GM21619 (cell line): ENCODE results near the gene MARS1.
A peak's percentile ranks its signal among the peaks of the same experiment; 100 is the strongest.
"Not testable (repeated sequence)": the region's sequence is repeated elsewhere in the genome, so short reads cannot be mapped to it uniquely, and the experiment has no call there.

Experiments used
- ATAC-seq: cut with Tn5 transposase; IDR thresholded peaks from one replicate; pipeline ENCODE4 v1.9.1; 2021; ENCODE audit not compliant: unreplicated experiment

The MARS1 gene

DNA sequence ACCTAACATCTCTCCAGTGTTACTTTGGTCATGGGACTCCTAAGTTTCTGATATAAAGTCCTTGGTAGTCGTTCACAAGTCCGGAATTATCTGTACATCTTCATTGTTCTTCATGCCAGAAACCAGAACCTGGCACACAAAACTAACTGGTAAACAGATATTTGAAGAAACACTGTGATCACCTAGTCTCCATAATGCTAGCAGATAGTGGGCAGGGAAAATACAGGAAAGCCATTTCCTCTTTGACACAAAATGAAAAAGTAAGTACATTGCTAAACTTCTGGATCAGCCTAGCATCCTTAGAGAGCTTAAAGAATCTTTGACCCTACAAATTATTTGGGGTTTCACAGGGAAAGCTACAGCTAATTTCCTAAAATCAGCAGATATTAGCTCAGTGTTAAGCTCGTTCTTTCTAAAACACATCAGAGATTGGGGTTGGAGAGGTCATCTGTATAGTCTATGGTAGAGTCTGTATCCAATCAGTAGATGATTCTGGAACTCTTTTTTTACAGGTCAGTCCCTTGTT is 27.6 kb downstream of the MARS1 start:
- ATAC-seq: no peak

DNA sequence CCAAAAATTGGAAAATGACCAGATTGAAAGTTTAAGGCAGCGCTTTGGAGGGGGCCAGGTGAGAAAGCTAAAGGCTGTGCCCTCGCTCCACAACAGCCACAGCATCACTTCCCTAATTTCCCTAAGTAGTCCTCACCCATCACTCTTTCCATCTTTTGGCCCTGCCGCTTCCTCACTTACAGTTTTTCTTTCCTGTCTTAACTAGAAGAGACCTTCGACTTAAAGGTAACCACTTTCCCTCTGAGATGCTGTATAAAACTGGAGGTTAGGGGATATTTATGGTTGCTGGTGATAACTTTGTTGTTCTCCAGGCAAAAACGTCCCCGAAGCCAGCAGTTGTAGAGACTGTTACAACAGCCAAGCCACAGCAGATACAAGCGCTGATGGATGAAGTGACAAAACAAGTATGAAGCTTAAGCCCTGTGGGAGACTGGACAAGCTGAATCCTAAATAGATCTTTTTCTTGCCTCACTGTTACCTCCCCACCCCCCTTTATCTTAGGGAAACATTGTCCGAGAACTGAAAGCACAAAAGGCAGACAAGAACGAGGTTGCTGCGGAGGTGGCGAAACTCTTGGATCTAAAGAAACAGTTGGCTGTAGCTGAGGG is 28.2 kb downstream of the MARS1 start:
- ATAC-seq: no peak

DNA sequence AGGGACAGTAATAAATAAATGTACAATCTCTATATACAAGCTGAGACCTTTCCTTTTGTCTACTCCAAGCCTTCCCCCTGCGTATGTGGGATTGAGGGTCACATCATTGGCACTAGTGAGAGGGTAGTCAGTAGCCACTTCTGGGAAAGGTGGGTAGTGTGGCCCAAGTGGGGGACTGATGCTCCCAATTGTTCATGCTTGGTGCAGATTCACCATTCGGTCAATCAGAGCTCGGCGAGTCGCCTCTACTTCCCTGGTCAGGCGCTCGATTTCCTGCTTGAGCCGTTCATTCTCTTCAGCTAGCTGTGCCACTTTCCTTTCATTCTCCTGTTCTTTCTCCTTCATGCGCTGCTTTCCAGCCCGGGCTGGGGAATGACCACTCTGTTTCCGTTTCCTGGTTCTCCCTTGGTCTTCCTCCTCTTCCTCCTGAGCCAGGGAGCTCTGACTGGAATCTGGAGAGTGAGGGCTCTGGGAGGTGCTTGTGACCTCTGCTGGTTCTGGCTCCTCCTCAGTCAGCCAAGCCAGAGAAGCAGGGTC is 28.8 kb downstream of the MARS1 start:
- no peak for ATAC-seq

DNA sequence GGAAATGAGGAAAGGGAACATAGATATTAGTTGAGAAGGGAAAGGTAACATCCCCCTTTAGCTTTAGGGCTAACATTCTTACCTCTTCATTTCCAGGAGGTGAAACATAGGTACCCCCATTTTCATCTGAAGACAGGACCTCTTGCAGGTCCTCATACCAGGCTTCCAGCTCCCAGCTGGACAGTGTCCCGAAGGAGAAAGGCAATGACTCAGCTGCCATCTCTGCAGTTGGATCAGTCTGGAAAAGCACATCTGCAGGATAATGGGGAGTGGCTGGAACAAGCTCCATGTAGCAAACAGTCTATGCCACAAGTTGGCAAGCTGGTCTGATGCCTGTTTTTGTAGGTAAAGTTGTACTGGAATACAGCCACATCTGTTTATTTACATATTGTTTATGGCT is 29.3 kb downstream of the MARS1 start:
- no peak for ATAC-seq

DNA sequence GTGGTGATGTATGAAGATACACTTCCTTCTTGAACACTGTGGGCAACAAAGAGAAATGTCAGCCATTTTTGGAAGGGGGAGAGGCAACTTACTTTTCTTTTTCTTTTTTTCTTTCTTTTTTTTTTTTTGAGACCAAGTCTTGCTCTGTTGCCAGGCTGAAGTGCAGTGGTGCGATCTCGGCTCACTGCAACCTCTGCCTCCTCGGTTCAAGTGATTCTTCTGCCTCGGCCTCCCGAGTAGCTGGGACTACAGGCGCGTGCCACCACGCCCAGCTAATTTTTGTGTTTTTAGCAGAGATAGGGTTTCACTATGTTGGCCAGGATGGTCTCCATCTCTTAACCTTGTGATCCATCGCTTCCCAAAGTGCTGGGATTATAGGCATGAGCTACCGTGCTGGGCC is 29.9 kb downstream of the MARS1 start:
- not testable (repeated sequence) for ATAC-seq

DNA sequence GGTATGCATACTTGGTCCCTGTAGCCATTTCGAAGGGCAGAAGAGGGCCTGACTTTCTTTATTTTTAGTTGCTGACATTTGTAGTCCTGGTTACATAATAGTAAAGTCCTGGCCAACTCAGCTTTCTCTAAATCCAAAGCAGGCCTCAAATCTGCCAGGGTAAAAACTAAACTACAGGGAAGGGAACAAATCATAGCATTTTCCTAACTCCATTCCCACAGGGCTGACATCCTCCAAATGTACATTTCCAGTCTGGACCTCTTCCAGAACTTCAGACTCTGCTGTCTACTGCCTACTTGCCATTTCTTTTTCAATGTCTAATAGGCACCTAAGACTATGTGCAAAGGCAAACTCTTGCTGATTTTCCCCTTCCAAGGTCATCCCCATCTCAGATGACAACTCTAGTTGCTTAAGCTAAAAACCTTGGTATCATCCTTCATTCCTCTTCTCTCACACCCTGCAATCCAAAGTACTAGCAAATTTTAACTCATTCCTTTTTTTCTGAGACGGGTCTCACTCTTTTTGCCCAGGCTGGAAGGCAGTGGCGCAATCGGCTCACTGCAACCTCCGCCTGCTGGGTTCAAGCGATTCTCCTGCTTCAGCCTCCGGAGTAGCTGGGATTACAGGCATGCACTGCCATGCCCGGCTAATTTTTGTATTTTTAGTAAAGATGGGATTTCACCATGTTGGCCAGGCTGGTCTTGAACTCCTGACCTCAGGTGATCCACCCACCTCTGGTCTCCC is 30.5 kb downstream of the MARS1 start:
- no peak for ATAC-seq

DNA sequence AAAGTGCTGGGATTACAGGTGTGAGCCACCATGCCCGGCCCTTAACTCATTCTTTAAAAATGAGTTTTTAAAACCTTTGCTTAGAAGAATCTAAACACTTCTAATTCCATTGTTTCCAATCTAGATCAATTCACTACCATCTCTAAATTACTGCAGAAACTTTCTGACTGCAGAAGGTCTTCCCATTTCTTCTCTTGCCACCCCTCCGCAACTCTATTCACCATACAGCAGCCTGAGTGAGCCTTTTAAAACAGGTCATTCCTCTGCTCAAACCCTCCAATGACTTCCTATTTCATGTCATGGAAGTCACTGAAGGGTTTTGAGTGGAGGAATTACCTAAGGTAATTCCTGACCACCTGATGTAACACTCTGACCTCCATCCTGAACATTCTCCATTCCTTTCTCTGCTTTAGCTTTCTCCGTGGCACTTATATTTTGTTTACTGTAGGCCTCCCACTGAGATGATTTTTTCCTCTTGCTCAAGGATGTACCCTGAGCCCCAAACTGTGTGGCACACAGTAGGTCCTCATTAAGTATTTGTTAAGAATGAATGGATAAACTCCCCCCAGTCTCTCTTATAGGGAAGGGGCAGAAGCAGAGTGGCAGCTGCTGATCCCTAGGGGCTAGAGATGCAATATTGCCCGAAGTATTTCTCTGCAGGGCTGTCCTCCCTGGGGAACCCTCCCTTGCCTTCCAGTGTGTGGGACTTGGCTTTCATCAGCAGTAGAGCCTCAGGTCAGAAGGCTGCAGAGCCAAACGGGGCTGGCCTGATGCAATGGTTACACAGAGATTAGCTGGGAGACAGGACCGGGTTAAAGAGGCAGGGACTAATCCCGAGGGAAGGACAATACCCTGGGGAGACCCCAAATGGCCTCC is 31.3 kb downstream of the MARS1 start:
- no peak for ATAC-seq

DNA sequence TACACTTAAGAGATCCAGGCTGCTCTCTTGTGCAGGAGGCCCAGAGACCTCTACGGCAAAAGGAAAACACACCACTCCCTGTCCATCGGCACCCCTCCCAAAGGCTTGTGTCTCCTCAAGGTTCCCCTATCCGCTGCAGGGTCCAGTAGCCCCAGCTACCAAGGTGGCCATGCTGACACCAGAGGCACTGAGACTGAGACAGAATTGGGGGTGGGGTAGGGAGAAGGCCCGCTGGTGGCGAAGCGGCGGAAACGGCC is 31.9 kb downstream of the MARS1 start:
- ATAC-seq: no peak

DNA sequence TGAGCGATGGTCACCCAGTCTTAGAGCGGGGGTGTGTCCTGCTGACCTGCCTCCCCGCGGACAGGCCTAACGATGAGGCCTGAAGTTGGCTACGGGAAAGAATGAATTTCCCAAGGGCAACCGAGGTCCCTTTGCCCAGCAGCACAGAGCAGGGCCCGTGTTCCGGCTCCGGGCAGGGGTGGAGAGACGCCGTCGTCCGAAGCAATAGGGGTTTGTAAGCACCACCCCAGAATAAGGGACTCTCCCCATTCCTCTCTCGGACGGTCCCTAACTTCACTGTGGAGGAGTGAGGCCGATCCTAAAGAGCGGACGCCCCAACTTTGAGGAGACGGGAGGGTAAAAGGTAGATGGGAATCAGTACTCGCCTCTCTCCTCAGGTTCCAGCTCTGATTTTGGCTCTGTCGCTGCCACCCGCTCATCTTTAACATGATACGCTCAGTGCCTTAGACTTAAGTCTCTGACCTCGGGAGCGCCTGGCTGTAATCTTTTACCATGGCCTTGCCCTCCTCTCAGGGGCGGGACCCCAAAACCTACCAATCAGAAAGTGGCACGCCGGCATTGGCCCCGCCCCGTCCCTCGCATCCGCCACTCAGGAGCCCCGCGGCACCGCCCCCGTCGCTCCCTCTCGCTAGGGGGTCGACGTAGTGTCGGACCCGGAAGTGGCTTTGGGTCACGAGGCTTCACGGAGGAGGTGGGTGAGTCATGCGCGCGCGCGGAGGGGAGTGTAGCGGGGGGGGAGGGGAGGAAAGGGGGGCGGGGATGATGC is 32.4 kb downstream of the MARS1 start, which contains the start of gene DDIT3:
Gene DDIT3, minus strand, starts transcription at position 462 of the 766 bp plus-strand sequence. CDS start 3,108 bp downstream, outside the sequence.
- peak; percentile 64 for ATAC-seq

DNA sequence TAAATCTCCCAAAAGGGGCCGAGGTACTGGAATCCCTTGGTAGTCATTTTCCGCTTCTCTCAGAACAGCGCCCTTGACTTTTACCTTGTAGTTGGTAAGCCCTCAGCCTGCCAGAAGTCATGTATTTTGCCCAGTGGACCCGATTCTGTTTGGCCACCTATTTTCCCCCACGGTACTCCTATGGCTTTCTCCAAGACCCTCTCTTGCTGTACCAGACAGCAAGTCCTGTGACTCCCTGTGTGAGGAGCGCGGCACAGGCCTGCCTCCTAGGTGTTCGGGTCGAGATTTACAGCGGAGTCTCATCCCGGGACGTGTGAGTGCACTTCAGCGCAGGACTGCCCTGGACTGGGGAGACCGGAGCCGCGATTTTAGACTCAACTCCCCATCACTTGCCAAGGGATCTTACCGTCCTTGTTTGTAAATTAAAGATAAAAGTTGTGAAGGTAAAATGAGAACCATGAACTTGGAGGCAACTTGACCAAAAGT is 33.7 kb downstream of the MARS1 start:
- ATAC-seq: no peak

DNA sequence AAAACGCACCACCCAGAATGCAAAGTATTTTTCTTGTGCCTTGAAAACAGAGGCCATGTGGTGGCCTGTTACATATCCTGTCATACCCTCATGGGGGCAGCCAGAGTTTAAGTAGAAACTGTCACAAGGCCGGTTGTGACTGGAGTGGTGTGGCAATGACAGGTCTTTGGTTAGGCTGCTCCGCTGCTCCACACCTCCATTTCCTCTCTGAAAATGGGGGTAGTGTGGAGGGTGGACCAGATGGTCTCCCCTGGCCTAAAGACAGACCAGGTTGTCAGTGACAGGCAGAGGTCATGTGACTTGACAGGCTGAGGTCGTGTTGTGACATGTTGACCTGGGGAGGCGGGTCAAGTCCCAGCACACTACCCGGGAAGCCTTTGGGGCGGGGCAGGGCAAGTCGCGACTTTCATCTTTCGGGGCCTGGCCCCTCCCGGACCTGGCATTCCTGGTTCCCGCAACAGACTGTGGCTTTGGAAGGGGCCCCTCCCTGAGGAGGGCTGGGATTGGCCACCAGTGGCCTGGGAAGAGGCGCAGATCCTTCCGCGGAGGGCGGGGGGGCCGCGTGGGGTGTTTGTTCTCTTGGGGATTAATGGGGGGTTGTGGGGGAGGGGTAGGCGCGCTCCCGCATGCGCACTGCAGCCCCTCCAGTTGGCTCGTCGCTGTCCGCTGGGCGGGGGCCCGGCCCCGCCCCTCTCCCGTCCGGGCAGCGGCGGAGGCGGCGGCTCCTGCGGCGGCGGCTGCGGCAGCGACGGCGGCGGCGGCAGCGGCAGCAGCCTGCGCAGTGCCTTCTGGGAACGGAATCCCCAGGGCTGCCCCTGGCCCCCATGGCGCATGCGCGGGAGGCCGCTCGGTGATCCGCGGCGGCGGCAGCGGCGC is 34.4 kb downstream of the MARS1 start, which contains the start of gene MBD6:
Gene MBD6, plus strand, starts transcription at position 814 of the 876 bp plus-strand sequence. CDS start 1,480 bp downstream, outside the sequence.
- peak; percentile 34 for ATAC-seq

DNA sequence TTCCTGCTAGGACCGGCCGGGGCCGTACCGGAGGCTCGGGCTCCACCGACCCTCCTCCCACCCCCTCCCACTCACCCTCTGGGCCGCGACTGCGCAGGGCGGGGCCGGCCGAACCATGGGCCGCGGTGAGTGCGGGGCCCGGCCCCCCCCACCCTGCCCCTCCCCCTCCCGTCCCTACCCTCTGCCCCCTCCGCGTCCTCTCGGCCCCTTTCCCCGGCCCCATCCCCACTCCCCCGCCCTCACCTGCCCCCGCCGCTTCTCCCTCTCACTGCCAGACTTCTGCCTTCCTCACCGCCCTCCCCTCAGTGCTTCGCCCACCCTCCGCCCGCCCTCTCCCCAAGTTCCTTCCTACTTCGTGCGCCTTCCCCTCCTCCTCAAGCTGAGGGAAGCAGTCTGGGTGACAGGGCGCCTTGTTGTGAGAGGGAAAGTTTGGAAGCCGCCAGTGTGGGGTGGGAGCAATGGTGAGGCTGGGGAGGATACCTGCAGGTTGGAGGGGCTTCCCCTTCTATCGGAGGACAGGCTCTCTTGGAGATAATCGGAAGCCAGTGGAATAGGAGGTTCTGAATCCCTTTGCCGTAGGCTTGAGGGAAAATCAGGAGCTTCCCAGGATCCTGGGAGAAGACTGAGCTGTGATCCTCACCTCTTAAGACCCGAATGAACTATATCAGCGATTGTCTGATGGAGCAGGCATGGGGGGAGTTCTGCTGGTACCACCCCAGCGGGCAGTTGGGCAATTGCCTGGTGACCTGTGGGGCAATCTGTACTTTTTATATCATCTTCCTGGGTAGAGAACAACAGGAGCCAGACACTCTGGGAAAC is 35.2 kb downstream of the MARS1 start:
- ATAC-seq: no peak

DNA sequence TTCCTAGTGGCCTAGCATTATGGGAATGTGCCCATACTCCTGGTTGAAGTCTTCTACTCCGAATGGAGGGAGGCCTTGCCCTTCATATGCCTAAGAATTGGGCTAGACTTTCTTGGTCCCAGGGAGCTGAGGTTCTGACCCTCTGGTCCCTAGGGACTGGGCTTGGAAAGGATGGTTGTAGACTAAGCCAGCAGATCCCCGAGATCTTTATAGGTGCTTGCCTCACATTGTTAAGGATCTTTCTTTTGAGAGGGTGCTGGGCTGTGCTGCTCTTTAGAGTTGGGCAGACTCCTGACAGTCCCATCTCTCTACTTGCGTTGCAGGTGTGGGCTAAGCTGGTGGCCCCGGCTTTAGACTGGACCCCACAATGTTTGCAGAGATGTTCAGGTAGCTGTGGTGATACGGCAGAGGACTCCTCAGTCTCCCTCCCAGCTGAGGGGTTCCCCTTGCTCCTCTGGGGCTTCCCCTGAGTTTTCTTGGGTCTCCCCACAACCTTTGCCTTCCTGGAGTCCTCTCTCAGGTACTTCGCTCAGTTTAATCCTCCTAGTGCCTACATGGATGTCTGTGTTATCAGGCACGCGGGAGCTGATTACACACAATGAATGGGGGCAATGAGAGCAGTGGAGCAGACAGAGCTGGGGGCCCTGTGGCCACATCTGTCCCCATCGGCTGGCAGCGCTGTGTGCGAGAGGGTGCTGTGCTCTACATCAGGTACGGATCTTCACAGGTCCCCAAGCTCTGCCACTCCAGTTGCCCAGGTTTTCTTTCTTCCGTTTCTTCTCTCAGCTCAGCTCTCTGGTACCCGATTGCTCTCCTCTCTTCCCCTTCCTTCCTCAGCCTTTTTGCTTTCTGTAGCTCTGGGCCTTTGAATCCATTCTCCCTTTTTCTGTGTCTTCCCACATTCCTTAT is 36.1 kb downstream of the MARS1 start:
- ATAC-seq: no peak

DNA sequence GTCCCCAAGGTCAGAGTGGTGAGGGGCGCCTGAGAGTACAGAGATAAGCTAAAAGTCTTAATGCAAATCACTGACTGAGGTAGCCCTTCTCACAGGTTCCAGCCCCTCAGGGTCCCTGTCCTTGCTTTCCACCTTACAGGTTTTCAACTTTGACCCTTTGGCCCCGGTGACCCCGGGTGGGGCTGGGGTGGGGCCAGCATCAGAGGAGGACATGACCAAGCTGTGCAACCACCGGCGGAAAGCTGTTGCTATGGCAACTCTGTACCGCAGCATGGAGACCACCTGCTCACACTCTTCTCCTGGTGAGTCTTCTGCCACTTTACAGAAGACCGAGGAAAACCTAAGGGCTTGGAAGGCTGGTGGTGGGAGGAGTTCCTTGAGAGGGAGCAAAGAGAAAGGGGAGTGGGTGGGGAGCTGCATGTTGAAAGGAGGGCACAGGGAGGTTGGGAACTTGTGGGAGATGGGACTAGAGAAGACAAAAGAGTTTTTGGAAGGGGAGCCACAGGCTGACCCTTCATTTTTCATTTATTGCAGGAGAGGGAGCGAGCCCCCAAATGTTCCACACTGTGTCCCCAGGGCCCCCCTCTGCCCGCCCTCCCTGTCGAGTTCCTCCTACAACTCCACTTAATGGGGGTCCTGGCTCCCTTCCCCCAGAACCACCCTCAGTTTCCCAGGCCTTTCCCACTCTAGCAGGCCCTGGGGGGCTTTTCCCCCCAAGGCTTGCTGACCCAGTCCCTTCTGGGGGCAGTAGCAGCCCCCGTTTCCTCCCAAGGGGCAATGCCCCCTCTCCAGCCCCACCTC is 37.1 kb downstream of the MARS1 start:
- ATAC-seq: no peak

DNA sequence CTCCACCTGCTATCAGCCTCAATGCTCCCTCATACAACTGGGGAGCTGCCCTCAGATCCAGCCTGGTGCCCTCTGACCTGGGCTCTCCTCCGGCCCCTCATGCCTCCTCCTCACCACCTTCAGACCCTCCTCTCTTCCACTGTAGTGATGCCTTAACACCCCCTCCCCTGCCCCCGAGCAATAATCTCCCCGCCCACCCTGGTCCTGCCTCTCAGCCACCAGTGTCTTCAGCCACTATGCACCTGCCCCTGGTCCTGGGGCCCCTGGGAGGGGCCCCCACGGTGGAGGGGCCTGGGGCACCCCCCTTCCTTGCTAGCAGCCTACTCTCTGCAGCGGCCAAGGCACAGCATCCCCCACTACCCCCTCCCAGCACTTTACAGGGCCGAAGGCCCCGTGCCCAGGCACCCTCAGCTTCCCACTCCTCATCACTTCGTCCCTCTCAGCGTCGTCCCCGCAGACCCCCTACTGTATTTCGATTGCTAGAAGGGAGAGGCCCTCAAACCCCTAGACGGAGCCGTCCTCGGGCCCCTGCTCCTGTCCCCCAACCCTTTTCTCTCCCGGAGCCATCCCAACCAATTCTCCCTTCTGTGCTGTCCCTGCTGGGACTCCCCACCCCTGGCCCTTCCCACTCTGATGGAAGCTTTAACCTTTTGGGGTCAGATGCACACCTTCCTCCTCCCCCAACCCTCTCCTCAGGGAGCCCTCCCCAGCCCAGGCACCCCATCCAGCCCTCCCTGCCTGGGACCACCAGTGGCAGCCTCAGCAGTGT is 37.9 kb downstream of the MARS1 start:
- no peak for ATAC-seq
